ENCODE data around the gene MTARC2. TPM values are rescaled to one million over a fixed set of nuclear protein-coding genes. Genes with fewer than 3 reads are reported as not detected.

The MTARC2 gene
- total and polyA plus RNA-seq, 2 donors from 2014 or later = 28.6 to 95.2 TPM

- Histone ChIP-seq H3K4me1 (ENCODE audit: control insufficient read depth in 2 of 3, insufficient read depth in 2 of 3, low read depth in 1 of 3, low read length in 3 of 3) (peaks cover 0 to 29% (median 20%) of the 10 kb centered on the region in 3 donors), H3K27ac (ENCODE audit: low read depth in 2 of 2, low read length in 2 of 2) (no peak overlapping the region), H3K27me3 (ENCODE audit: control insufficient read depth, insufficient read depth, low read length) (no peaks in the 10 kb centered on the region), H3K36me3 (ENCODE audit: control insufficient read depth in 2 of 3, insufficient read depth in 3 of 3, low read length in 3 of 3) (peaks cover 0 to 5% (median 0%) of the 10 kb centered on the region in 3 donors), H3K9ac (ENCODE audit: low read length in 3 of 3) (no peak overlapping the region), H3K9me3 (ENCODE audit: control insufficient read depth in 2 of 3, insufficient read depth in 1 of 3, low read length in 3 of 3) (no peaks in the 10 kb centered on the region), H3K4me3 (ENCODE audit: low read length in 3 of 3) (no peak overlapping the region)
- TF ChIP-seq CTCF (IDR thresholded peaks at IDR 0.05; ENCODE audit: borderline replicate concordance, extremely low read depth, insufficient read depth) = no peak
- no peak for DNase-seq
- intact Hi-C loops (cut with DNase I) = no loop called here
- FAIRE-seq = no peak
Observed at GRCh38 chr1:220700556-220701179, 47.5 kb upstream of the MTARC2 start.

GRCh38 chr1:220701974-220702373 lies 46.1 kb upstream of the MTARC2 start:
- no peaks in the 10 kb centered on the region for H3K27me3 ChIP-seq (ENCODE audit: control insufficient read depth, insufficient read depth, low read length)
- no peak overlapping the region for H3K4me3 ChIP-seq (ENCODE audit: low read length in 3 of 3)
- FAIRE-seq (no peak), DNase-seq (no peak)
- no peak overlapping the region for H3K9ac ChIP-seq (ENCODE audit: low read length in 3 of 3)
- H3K4me1 ChIP-seq (ENCODE audit: control insufficient read depth in 2 of 3, insufficient read depth in 2 of 3, low read depth in 1 of 3, low read length in 3 of 3) = peaks cover 0 to 29% (median 19%) of the 10 kb centered on the region in 3 donors
- no peaks in the 10 kb centered on the region for H3K9me3 ChIP-seq (ENCODE audit: control insufficient read depth in 2 of 3, insufficient read depth in 1 of 3, low read length in 3 of 3)
- no peak for TF ChIP-seq CTCF (IDR thresholded peaks at IDR 0.05; ENCODE audit: borderline replicate concordance, extremely low read depth, insufficient read depth)
- H3K36me3 ChIP-seq (ENCODE audit: control insufficient read depth in 2 of 3, insufficient read depth in 3 of 3, low read length in 3 of 3) = peaks cover 0 to 5% (median 0%) of the 10 kb centered on the region in 3 donors
- intact Hi-C loops (cut with DNase I) = no loop called here
- H3K27ac ChIP-seq (ENCODE audit: low read depth in 2 of 2, low read length in 2 of 2) = no peak overlapping the region

GRCh38 chr1:220702733-220703270 lies 45.3 kb upstream of the MTARC2 start:
- no peak for TF ChIP-seq CTCF (IDR thresholded peaks at IDR 0.05; ENCODE audit: borderline replicate concordance, extremely low read depth, insufficient read depth)
- Histone ChIP-seq H3K9ac (ENCODE audit: low read length in 3 of 3) (no peak overlapping the region), H3K36me3 (ENCODE audit: control insufficient read depth in 2 of 3, insufficient read depth in 3 of 3, low read length in 3 of 3) (peaks cover 0 to 5% (median 0%) of the 10 kb centered on the region in 3 donors), H3K9me3 (ENCODE audit: control insufficient read depth in 2 of 3, insufficient read depth in 1 of 3, low read length in 3 of 3) (no peaks in the 10 kb centered on the region), H3K27me3 (ENCODE audit: control insufficient read depth, insufficient read depth, low read length) (no peaks in the 10 kb centered on the region), H3K4me3 (ENCODE audit: low read length in 3 of 3) (no peak overlapping the region), H3K27ac (ENCODE audit: low read depth in 2 of 2, low read length in 2 of 2) (no peak overlapping the region), H3K4me1 (ENCODE audit: control insufficient read depth in 2 of 3, insufficient read depth in 2 of 3, low read depth in 1 of 3, low read length in 3 of 3) (peaks cover 0 to 29% (median 15%) of the 10 kb centered on the region in 3 donors)
- FAIRE-seq (no peak), DNase-seq (no peak)
- intact Hi-C loops (cut with DNase I) = no loop called here
